Mucosa of gallbladder (tissue), 1 donor: Measurements from ENCODE around the gene PDE3B. TPM values are rescaled to one million over a fixed set of nuclear protein-coding genes. Genes with fewer than 3 reads are reported as not detected.

ENCODE experiments used
- DNase-seq: peaks from one replicate; pipeline ENCODE4 v3.0.0-alpha.2; 2020; ENCODE audit warnings: low spot score
- total RNA-seq: library from RNA; stranded (reverse); gene quantifications from one replicate; pipeline ENCODE4 v1.2.1, GENCODE V29; 2021
- donor health status: DM: no; HTN: no; CAD: no.

The PDE3B gene
- total RNA-seq, 1 donor from 2014 or later: 7.5 TPM

DNA sequence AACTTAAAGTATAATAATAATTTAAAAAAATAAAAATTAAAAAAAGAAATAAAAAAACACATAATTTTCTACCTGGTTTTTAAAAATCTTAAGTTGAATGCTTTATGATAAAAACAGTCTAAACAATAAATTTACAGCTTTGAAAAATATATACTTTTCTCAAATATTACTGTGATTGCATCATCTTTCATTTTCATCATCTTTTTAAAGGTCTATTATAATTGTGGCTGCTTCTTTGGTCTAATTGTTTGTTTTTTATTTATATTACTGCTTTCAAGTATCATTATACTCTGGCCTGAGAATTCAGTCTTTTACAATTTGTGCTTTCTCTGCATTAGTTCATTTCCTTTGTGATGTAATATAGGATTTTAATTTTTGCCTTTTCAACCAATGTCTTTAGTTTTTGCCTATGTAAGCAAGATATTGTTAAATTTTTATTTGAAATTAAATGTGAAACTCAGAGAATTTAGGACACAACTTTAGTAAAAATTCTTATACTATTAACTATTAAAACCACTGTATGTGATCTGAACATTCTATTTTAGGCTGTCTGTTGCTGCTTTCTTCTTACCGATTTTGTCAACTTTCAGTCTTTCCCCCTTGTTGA, 241.2 kb downstream of the PDE3B start:
- no peak for DNase-seq

- no peak for DNase-seq
Measured at GRCh38 chr11:14886513-14886912, 242.9 kb downstream of the PDE3B start.

- peak; percentile 89 for DNase-seq
Measured at GRCh38 chr11:14891143-14892035, 247.8 kb downstream of the PDE3B start.

- DNase-seq: peak; percentile 97
Measured at GRCh38 chr11:14892036-14892556, 248.5 kb downstream of the PDE3B start, which contains the start of gene CYP2R1. TSS of gene CYP2R1 (minus strand) at chr11:14892231. CDS start at chr11:14892205, 26 bp downstream.

- no peak for DNase-seq
Measured at GRCh38 chr11:14892577-14892976, 249.0 kb downstream of the PDE3B start.

DNA sequence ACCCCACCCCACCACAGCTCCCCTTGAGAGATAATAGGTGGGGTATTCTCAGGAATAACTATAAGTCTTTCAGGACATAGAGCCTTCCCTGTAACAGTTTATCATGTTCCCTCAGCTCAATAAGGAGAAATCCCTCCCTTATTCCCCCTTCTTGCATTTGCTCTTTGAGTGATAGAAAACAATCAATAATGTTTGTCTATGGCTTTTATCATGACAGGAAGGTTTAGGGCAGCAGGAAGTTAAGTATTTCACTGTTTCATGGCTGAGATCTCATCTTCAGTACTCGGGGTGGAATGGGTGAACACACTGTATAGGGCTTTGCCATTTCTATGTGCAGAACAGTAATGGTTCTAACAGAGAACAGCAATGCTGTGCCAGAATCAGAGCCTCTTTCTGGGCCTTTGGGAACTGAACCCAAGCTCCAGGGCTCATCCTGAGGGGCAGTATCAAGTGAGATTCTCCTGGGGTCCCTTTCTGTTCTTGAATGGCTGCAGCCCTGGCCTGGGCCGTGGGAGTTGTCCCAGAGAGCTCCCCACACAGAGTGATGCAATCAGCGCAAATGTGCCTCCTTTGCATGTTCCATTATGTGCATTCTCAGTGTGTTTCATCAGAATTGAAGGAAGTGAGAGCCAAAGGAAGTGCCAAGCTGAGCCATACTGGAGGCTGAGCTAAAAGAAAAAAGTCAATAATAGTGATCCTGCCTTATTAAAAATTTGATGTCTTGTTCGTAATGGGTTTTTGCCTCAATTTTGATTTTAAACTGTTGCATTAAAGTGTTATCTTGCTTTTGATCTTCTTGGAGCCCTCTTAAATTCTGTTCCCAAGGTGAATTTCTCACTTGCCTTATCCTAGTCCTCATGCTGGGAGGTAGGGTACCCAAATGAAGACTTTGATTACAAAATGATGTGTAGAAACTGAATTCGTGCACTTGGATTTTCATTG, 251.3 kb downstream of the PDE3B start:
- peak; percentile 22 for DNase-seq

GRCh38 chr11:14898355-14898754, 254.8 kb downstream of the PDE3B start:
- no peak for DNase-seq

DNA sequence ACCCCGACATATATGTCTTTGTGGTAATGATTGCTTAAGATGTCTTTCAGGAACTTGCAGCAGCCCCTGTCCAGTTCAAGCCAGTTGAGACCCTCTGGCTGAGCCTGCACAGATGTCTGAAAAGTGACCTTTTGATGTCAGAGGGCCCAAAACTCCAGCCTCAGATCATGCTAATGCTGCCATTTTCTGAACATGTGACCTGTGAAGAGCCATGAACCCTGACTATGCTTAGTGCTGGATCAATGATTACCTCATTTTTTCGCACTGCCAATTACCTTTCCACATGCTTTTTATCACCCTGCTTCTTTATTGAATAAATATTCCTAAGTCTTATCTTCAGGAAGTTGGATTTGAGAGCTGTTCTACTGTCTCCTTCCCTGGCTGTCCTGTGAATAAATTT, 255.3 kb downstream of the PDE3B start:
- DNase-seq: peak; percentile 18

- DNase-seq: no peak
Measured at GRCh38 chr11:14902650-14903350, 259.2 kb downstream of the PDE3B start.

- peak; percentile 83 for DNase-seq
Measured at GRCh38 chr11:14904745-14905103, 261.1 kb downstream of the PDE3B start.

DNA sequence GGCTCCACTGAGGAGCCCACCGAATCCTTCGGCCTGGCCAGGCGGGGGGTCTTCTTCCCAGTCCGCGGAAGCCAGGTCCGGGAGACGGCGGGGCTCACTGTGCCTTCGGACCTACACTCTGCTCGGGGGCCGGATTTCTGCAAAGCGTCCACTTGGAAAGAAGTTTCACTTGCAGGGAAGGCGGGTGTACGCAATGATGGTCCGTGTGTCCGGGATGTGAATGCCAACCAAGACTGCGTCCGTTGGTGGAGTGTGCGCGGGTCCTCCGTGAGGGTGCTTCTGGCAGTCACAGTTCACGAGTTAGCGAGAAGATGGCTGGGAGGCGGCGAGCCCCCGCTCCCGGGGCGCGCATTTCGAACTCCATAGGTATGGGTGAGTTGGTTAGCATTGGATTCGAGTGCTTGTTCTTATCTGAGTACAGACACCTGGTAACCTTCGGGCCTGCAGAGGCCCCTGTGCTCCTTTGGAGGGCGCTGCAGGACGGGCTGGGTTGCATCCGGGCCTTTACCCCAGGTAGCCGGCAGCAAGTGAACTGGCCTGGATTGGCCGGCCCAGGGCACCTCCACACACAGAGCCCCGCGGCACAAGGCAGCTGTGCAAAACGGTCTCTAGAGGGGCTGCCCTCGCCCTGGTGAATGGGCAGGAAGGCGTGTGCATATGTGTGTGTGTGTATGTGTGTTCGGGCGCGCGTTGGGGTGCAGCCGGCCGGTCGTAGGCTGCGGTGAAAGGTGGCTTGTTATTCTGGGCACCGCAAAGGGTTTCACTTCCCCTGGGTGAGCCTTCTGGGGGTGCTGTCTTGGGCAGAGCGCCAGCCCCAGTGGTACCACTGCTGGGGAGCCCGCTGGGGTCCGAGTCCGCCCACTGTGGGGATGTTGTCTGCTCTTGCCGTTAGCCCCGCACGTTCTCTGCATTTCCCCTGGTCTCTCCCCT, 261.8 kb downstream of the PDE3B start:
- peak; percentile 44 for DNase-seq

GRCh38 chr11:14906578-14906977, 263.0 kb downstream of the PDE3B start:
- DNase-seq: no peak

GRCh38 chr11:14906993-14907392, 263.4 kb downstream of the PDE3B start:
- DNase-seq: no peak

- DNase-seq: peak; percentile 84
Measured at GRCh38 chr11:14907411-14908213, 264.0 kb downstream of the PDE3B start.

- peak; percentile 35 for DNase-seq
Measured at GRCh38 chr11:14908214-14908880, 264.7 kb downstream of the PDE3B start.

- DNase-seq: no peak
Measured at GRCh38 chr11:14914536-14914935, 270.9 kb downstream of the PDE3B start.

DNA sequence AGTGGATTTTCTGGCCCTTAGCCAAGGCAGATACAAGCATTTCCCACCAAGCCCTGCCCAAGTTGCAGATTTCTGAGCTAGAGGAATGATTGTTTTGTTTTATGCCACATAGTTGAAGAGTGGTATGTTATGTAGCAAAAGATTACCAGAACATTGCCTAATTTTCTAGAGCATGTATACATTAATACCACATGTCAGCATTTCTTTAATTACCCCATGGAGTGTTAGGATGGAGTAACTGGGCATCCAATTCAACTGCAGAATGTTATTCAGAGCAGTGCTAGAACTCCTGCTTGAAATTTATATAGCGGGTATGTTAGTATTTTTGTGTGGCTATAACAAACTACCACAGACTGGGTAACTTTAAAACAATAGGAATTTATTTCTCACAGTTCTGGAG, 272.8 kb downstream of the PDE3B start:
- DNase-seq: no peak
